Hepatocyte (in vitro differentiated cells): ENCODE results near the gene GALNT11. TPM values are rescaled to one million over a fixed set of nuclear protein-coding genes. Genes with fewer than 3 reads are reported as not detected.

Experiments used
- DNase-seq: peaks from one replicate; pipeline ENCODE4 v3.0.0-alpha.2; 2016; ENCODE audit warnings: low spot score
- H2AFZ ChIP-seq: fragments of 200-600 bp; sonication (generic); 2 replicates; pipeline ENCODE4 v1.6.0; 2016; ENCODE audit warnings: antibody characterized with exemption, mild to moderate bottlenecking
- H3K27ac ChIP-seq: fragments of 200-600 bp; sonication (generic); 2 replicates; pipeline ENCODE4 v1.5.1; 2016; ENCODE audit warnings: mild to moderate bottlenecking
- H3K27me3 ChIP-seq: fragments of 200-600 bp; sonication (generic); 2 replicates; pipeline ENCODE4 v1.6.1; 2016
- H3K36me3 ChIP-seq: fragments of 200-600 bp; sonication (generic); replicated peaks from 2 replicates; pipeline ENCODE4 v1.5.1; 2016; ENCODE audit warnings: low read depth; ENCODE audit not compliant: insufficient read depth
- H3K4me1 ChIP-seq: fragments of 200-600 bp; sonication (generic); 2 replicates; pipeline ENCODE4 v1.5.1; 2016; ENCODE audit warnings: mild to moderate bottlenecking, moderate library complexity; ENCODE audit not compliant: insufficient read depth
- H3K4me2 ChIP-seq: fragments of 200-600 bp; sonication (generic); 2 replicates; pipeline ENCODE4 v1.6.0; 2016
- H3K4me3 ChIP-seq: fragments of 200-600 bp; sonication (generic); 2 replicates; pipeline ENCODE4 v1.5.1; 2016; ENCODE audit warnings: mild to moderate bottlenecking
- H3K79me2 ChIP-seq: fragments of 200-600 bp; sonication (generic); 2 replicates; pipeline ENCODE4 v1.6.0; 2017; ENCODE audit warnings: mild to moderate bottlenecking
- H3K9me2 ChIP-seq: fragments of 200-600 bp; sonication (generic); replicated peaks from 2 replicates; pipeline ENCODE4 v1.6.0; 2017; ENCODE audit warnings: mild to moderate bottlenecking; ENCODE audit not compliant: insufficient read depth
- H3K9me3 ChIP-seq: fragments of 200-600 bp; sonication (generic); 2 replicates; pipeline ENCODE4 v1.5.1; 2016; ENCODE audit warnings: low read depth, mild to moderate bottlenecking
- H4K20me1 ChIP-seq: fragments of 200-600 bp; sonication (generic); 2 replicates; pipeline ENCODE4 v1.6.0; 2016; ENCODE audit warnings: mild to moderate bottlenecking; ENCODE audit not compliant: insufficient read depth, poor library complexity, severe bottlenecking
- CTCF ChIP-seq: fragments of 200-600 bp; sonication (generic); IDR thresholded peaks from 2 replicates; pipeline ENCODE4 v1.5.1; 2016; ENCODE audit warnings: antibody characterized with exemption, mild to moderate bottlenecking; ENCODE audit not compliant: poor library complexity
- EZH2 ChIP-seq: fragments of 200-600 bp; sonication (generic); IDR thresholded peaks from 2 replicates; pipeline ENCODE4 v1.6.1; 2016; ENCODE audit warnings: antibody characterized with exemption, mild to moderate bottlenecking, borderline replicate concordance
- EZH2phosphoT487 ChIP-seq: fragments of 200-600 bp; sonication (generic); IDR thresholded peaks from one replicate; pipeline ENCODE4 v1.6.1; 2018; ENCODE audit warnings: antibody characterized with exemption, mild to moderate bottlenecking, low read depth, moderate library complexity; ENCODE audit not compliant: unreplicated experiment, severe bottlenecking
- WGBS: methylation state at CpG from one replicate; pipeline ENCODE4 v1.1.6; 2016; ENCODE audit warnings: low lambda C conversion rate; ENCODE audit errors: missing lambda C conversion rate; 5-methylcytosine and 5-hydroxymethylcytosine counted together
- polyA plus RNA-seq: library from polyadenylated mRNA; unstranded; fragments of >200 nt; fragmentation: Nextera tagmentation; extraction: Ambion mirVana; gene quantifications from 2 replicates; pipeline ENCODE4 v1.2.1, GENCODE V29; 2016
- total RNA-seq: library from RNA; depleted of rRNA; stranded (reverse); fragments of >200 nt; gene quantifications from 2 replicates; pipeline ENCODE4 v1.2.3, GENCODE V29; 2014

The GALNT11 gene
- total and polyA plus RNA-seq, 2 experiments from 2014 or later = 43.7 to 64.1 TPM

- H3K79me2 ChIP-seq = no peaks in the 10 kb centered on the region
- H3K27ac ChIP-seq = no peak overlapping the region
- no peak overlapping the region for H3K4me3 ChIP-seq
- no peaks in the 10 kb centered on the region for H3K4me1 ChIP-seq
- no peak for DNase-seq
- H3K36me3 ChIP-seq = peaks cover 3% of the 10 kb centered on the region
- no peak overlapping the region for H3K4me2 ChIP-seq
- no peaks in the 10 kb centered on the region for H3K27me3 ChIP-seq
- no peaks in the 10 kb centered on the region for H4K20me1 ChIP-seq
- H2AFZ ChIP-seq = no peak overlapping the region
- WGBS = 98% methylated on average over 6 of the region's 6 CpGs
- no peaks in the 10 kb centered on the region for H3K9me2 ChIP-seq
- no peak for TF ChIP-seq CTCF
- no peak for TF ChIP-seq EZH2phosphoT487
- no peak for TF ChIP-seq EZH2
- H3K9me3 ChIP-seq = no peaks in the 10 kb centered on the region
Observed at GRCh38 chr7:152120210-152120609, 94.7 kb downstream of the GALNT11 start.

DNA sequence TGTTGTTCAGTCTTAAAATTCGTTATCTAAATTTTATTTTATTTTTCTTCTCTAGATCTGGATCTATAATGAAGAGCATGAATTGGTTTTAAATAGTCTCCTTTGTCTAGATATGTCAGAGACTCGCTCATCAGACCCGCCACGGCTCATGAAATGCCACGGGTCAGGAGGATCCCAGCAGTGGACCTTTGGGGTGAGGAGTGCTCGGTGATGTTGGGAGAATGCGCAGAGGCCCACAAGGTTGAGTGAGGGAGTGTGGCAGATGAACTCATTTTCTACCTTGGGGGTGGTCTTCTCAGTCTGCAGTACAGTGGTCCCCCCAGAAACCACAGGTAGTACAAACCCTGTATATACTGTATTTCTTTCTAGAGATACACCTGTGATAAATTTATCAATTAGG is 95.3 kb downstream of the GALNT11 start:
- 100% methylated on average over 7 of the region's 7 CpGs for WGBS
- Histone ChIP-seq H3K9me2 (no peaks in the 10 kb centered on the region), H3K27me3 (no peaks in the 10 kb centered on the region), H3K4me3 (no peak overlapping the region), H3K4me1 (no peaks in the 10 kb centered on the region), H4K20me1 (no peaks in the 10 kb centered on the region), H3K36me3 (peaks cover 3% of the 10 kb centered on the region), H3K27ac (no peak overlapping the region), H3K79me2 (no peaks in the 10 kb centered on the region), H2AFZ (no peak overlapping the region), H3K9me3 (no peaks in the 10 kb centered on the region), H3K4me2 (no peak overlapping the region)
- DNase-seq = no peak
- TF ChIP-seq EZH2phosphoT487 (no peak), EZH2 (no peak), CTCF (no peak)

- H3K9me3 ChIP-seq = no peaks in the 10 kb centered on the region
- H3K9me2 ChIP-seq = no peaks in the 10 kb centered on the region
- no peaks in the 10 kb centered on the region for H3K27me3 ChIP-seq
- no peak overlapping the region for H3K4me2 ChIP-seq
- TF ChIP-seq EZH2phosphoT487 (no peak), EZH2 (no peak), CTCF (no peak)
- 94% methylated on average over 9 of the region's 9 CpGs for WGBS
- no peak for DNase-seq
- H3K79me2 ChIP-seq = no peaks in the 10 kb centered on the region
- H3K4me1 ChIP-seq = no peaks in the 10 kb centered on the region
- H4K20me1 ChIP-seq = no peaks in the 10 kb centered on the region
- no peak overlapping the region for H3K4me3 ChIP-seq
- H3K27ac ChIP-seq = no peak overlapping the region
- peaks cover 3% of the 10 kb centered on the region for H3K36me3 ChIP-seq
- H2AFZ ChIP-seq = no peak overlapping the region
Observed at GRCh38 chr7:152121432-152121831, 96.0 kb downstream of the GALNT11 start.

GRCh38 chr7:152122540-152122939 is 97.1 kb downstream of the GALNT11 start:
- Histone ChIP-seq H3K9me2 (no peaks in the 10 kb centered on the region), H2AFZ (no peak overlapping the region), H3K4me1 (no peaks in the 10 kb centered on the region), H3K4me2 (no peak overlapping the region), H3K79me2 (no peaks in the 10 kb centered on the region), H3K27me3 (no peaks in the 10 kb centered on the region), H3K4me3 (no peak overlapping the region), H3K9me3 (no peaks in the 10 kb centered on the region), H3K27ac (no peak overlapping the region), H3K36me3 (peaks cover 3% of the 10 kb centered on the region), H4K20me1 (no peaks in the 10 kb centered on the region)
- no peak for TF ChIP-seq EZH2
- TF ChIP-seq CTCF = no peak
- TF ChIP-seq EZH2phosphoT487 = no peak
- DNase-seq = no peak
- WGBS = 93% methylated on average over 1 of the region's 1 CpG
